ENCODE measurements around the gene ADCY3. TPM values are rescaled to one million over a fixed set of nuclear protein-coding genes. Genes with fewer than 3 reads are reported as not detected.

The ADCY3 gene
- total and polyA plus RNA-seq, 10 of the 15 experiments (the other 5 are each of a cell fraction or from before 2014, with no cell fraction given): 2.8 to 102 (median 50.4) TPM

- TF ChIP-seq ZBTB33 (IDR thresholded peaks at IDR 0.05) (no peak), SMAD5 (IDR thresholded peaks at IDR 0.05; ENCODE audit: low read depth) (no peak), FOXK2 (IDR thresholded peaks at IDR 0.05) (no peak), ZNF24 (IDR thresholded peaks at IDR 0.05) (no peak), ELK1 (IDR thresholded peaks at IDR 0.05; ENCODE audit: low read depth, low read length) (no peak), TCF3 (IDR thresholded peaks at IDR 0.05; ENCODE audit: borderline replicate concordance, insufficient read depth, low read depth, low read length) (no peak), ATF7 (IDR thresholded peaks at IDR 0.05; ENCODE audit: low read depth) (no peak)
Measured at GRCh38 chr2:24858996-24859395, 61.0 kb downstream of the ADCY3 start (continued).

GRCh38 chr2:24857746-24858145 lies 62.3 kb downstream of the ADCY3 start:
- Histone ChIP-seq H3K27ac (ENCODE audit: control insufficient read depth, insufficient read depth) (no peak overlapping the region), H3K36me3 (ENCODE audit: control insufficient read depth in 2 of 2, insufficient read depth in 2 of 2, low read length in 1 of 2) (peaks cover 4 to 16% of the 10 kb centered on the region in 2 experiments; a peak in 3 of 4 replicates), H3K79me2 (ENCODE audit: control insufficient read depth, insufficient read depth, low read length) (no peaks in the 10 kb centered on the region; the same call in none of the 2 replicates), H4K20me1 (ENCODE audit: control insufficient read depth, insufficient read depth) (no peaks in the 10 kb centered on the region), H2AFZ (ENCODE audit: control insufficient read depth, low read depth, low read length) (no peak overlapping the region), H3K4me1 (ENCODE audit: control insufficient read depth, insufficient read depth, low read length) (no peaks in the 10 kb centered on the region), H3K9me3 (replicated peaks; ENCODE audit: control insufficient read depth, insufficient read depth, low read length) (no peaks in the 10 kb centered on the region; the same call in 2 of the 3 replicates), H3K9ac (ENCODE audit: control insufficient read depth, insufficient read depth, low read length) (no peak overlapping the region), H3K4me2 (ENCODE audit: control insufficient read depth, insufficient read depth) (no peak overlapping the region), H3K4me3 (no peak overlapping the region), H3K27me3 (replicated peaks in 1 of 2; ENCODE audit: control insufficient read depth in 2 of 2, insufficient read depth in 2 of 2, low read length in 1 of 2) (no peaks in the 10 kb centered on the region)
- DNase-seq (ENCODE audit: low read depth, low spot score) (no peak), FAIRE-seq (no peak), ATAC-seq (no peak)
- ChIA-PET SMC1A (ENCODE audit: uncharacterized antibody, unreplicated experiment) (interaction anchor here (1.3 kb wide), 1 partner anchor 25 kb away, joined by 3 read pairs; no protein-coding TSS in a partner anchor), POLR2A (no interaction called here), RAD21 (ENCODE audit: unreplicated experiment) (no interaction called here), CTCF (interaction anchor here (1.0 kb wide), 1 partner anchor 10 kb away, joined by 3 read pairs; no protein-coding TSS in a partner anchor)
- 99% methylated on average over 6 of the region's 6 CpGs for WGBS (ENCODE audit: insufficient coverage, insufficient replicate concordance, low lambda C conversion rate, missing lambda C conversion rate)
- BruUV-seq (replicated peaks): no TSS peak
- in situ Hi-C loops (cut with MboI): no loop called here
- intact Hi-C loops (cut with micrococcal nuclease; ENCODE audit: unreplicated experiment): no loop called here
- TF ChIP-seq MLLT1 (IDR thresholded peaks at IDR 0.05) (no peak), REST (IDR thresholded peaks at IDR 0.05; ENCODE audit: low read depth, low read length) (no peak), MTA2 (IDR thresholded peaks at IDR 0.05; ENCODE audit: low read depth) (no peak), ZBTB11 (CRISPR knock-in tag; IDR thresholded peaks at IDR 0.05) (no peak), SREBF2 (IDR thresholded peaks at IDR 0.05; ENCODE audit: low read length) (no peak)
